HG03060 (cell line): Measurements from ENCODE around the gene MUC2.

Experiments
- ATAC-seq: cut with Tn5 transposase; IDR thresholded peaks from one replicate; pipeline ENCODE4 v1.9.1; 2021; ENCODE audit warnings: low read depth, moderate number of reproducible peaks; ENCODE audit not compliant: unreplicated experiment

The MUC2 gene

DNA sequence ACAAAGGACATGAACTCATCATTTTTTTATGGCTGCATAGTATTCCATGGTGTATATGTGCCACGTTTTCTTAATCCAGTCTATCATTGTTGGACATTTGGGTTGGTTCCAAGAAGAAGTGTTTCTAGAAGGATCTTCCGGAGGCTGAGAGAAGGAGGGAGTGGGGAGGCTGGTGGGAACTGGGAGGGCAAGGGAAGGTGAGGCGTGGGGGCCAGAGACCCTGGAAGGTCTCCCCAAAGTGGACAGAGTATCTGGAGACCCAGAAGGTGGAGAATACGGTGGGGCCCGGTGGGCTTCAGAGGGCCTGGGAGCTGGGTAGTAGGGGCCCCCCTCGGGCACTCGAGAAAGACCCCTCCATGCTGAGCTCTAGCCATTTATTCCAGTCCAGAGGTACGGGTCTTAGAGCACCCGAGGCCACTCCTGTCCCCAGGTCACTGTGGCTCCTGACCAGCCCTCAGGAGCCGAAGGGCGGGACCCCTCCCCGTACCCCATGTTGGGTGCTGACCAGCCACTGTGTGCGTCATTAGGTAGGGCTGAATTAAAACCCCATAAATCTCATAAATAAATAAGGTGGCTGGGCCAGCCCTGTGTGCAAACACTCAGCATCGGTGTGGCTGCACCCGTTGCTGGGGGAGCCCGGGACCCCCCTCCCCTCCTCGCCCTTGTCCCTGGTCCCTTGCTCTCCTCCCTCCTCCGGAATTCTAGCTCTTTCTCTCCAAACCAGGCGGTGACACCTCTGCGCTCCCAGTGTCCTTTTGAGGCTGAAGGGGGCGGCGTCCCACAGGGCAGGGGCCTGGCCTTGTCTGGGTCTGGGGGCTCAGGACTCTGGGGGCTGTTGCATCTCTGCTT is 44.3 kb downstream of the MUC2 start:
- no peak for ATAC-seq

DNA sequence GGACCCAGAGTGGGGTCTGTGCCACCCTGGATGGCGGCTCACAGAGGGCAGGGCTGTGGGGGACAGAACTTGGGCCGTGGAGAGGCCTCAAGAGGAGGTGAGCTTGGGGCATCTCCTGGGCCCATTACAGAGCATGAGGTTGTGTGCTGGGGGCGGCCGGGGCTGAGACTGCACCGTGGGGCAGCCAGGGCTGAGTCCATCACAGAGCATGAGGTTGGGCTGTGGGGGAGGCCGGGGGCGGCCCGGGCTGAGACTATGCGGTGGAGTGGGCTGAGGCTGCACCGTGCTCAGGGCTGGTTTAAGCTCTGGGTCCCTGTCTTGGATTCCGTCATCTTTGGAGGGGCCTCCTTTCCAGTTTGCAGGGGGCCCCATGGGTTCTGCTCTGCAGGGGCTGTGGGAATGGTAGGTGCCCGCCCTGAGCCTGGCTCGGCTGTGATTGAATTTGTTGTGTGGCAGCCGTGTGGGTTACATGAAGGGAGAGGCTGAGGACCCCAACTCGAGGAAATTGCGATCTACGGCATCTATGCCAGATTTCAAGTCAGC is 45.0 kb downstream of the MUC2 start:
- no peak for ATAC-seq

DNA sequence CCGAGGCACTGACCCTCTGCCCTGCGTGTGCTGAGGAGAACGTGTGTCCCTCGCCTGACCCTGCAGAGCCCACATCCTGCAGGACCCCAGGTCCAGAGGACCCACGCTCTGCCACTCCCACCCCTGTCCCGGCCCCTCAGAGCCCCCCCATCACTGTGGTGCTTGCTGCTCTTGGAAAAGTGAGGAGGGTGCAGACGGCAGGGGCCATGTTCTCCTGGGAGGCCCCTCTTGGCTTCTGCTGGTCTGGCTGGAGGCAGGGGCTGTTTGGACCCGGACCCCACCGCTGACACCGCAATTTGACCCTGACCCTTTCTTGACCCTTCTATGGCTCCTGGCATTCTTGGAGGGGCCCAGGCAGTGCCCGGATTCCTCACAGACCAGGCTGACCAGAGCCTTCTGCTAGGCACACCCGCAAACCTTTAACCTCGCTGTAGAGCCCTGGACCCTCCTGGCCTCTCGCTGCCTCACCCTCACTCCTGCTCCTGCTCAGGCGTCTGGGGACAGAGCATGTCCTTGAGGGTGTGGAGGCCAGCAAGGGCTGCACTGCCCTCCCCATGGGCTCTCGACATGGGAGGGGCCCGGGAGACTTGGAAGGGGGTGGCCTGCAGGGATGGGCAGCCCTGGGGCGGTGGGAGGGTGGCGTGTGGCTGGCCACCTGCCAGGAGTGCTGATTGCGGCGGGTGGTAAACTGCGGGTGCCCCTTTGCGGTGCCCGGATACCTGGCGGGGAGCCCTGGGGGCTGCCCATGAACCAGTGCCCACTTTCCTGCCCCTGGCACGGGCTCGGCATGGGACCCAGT is 46.1 kb downstream of the MUC2 start:
- no peak for ATAC-seq

DNA sequence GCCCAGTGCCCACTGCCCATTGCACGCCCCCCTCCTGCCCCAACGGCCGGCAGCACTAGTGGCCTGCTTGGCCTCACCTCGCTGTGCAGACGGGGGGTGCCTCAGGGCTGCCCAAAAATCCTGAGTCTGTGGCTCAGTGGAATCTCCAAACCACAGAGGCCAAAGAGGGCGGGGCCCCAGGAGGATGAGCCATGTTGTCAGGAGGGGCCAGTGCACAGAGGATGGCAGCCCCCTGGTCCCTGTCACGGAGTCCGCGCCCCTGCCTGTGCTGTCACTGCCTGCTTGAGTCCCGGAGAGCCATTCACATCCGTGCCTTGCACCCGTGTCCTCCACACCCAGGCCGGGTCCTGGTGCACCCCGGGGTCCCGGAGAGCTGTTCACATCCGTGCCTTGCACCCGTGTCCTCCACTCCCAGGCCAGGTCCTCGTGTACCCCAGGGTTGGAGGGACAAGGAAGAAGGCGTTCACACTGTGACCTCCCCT is 46.7 kb downstream of the MUC2 start:
- no peak for ATAC-seq

DNA sequence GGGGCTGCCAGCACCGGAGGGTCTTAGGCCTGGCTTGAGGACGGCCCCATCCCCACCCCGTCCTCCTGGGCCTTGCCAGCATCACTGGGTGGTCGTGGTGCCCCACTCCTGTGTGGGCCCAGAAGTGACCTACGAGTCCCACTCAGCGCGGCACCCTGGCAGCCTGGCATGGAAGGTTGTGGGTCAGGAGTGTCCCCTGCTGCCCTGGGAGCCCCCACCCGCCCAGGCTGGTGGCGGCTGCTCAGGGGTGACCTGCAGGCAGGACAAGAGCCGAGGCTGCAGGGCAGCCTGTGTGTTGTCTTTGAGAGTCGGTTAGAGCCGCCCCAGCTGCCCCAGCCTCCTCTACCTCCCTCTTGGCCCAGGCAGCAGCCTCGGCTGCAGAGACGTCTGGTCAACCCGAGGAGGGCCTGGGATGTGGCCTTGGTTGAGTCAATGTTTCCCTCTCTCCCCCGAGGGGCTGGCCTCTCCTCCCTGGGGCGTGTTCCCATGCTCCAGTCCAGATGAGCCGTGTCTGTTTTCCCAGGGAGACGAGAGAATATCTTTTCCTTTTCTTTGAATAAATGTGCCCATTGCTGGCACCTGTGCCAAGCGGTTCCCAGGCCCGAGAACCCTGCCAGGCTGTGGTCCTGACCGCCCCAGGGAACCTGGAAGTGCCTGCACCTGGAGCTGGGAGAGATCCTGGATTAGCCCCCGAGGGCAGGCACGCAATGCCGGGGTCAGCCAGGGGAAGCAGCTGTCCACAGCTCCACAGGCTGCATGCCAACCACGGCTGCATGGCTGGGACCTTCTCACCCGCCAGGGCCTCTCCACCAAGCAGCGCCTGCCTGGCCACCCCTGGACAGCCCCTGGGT is 47.4 kb downstream of the MUC2 start:
- no peak for ATAC-seq

DNA sequence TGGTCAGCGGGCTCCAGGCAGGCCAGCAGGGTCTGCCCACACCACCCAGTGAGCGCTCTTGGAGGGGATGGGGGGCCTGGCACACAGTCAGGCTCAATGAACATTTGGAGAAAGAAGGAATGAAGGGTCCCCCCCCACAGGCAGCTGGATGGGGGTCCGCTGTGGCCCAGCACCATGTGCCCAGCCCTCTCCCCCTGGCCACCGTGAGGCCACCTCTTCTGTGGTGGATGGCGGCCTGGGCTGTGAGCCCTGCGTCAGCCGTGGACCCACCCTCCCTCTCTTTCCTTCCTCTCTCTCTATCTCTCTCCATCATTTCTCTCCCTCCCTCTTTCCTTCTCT is 48.0 kb downstream of the MUC2 start:
- ATAC-seq = no peak

DNA sequence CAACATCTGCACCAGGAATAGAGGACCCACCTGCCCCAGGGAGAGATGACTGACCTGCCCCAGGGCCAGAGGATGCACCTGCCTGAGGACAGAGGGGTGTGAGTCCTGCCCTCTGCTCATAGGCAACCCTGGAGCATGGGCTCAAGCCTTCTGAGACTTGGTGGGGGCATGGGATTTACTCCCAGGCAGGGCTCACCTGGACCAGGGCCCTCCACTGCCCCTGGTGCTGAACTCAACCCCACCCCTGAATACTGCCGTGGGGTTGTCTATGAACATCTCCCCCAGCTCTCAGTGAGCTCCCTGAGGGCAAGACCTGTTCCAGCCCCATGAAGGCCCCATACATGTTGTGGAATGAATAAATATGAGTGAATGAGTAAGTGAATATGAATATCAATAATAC is 49.3 kb downstream of the MUC2 start:
- ATAC-seq = no peak
